Mesenchymal stem cell (in vitro differentiated cells and primary cell): ENCODE results near the gene TMEM150A.

Experiments
- DNase-seq: peaks from one replicate; pipeline ENCODE4 v3.0.0-alpha.2; 2013
- H2AFZ ChIP-seq: one replicate; pipeline ENCODE4 v1.6.1; 2013; ENCODE audit warnings: low read depth, mild to moderate bottlenecking, control low read depth, inconsistent platforms, low read length, moderate library complexity
- H2AK5ac ChIP-seq: 2 replicates; pipeline ENCODE4 v1.6.1; 2013; ENCODE audit warnings: low read length, moderate library complexity, mild to moderate bottlenecking, inconsistent platforms; ENCODE audit not compliant: severe bottlenecking
- H2BK120ac ChIP-seq: one replicate; pipeline ENCODE4 v1.6.1; 2013; ENCODE audit warnings: low read depth, mild to moderate bottlenecking, inconsistent platforms, low read length, moderate library complexity
- H2BK12ac ChIP-seq, 2 experiments: one replicate each; pipeline ENCODE4 v1.6.1; 2013; ENCODE audit warnings: inconsistent platforms in 2 of 2, low read length in 2 of 2, mild to moderate bottlenecking in 2 of 2, moderate library complexity in 2 of 2, control low read depth in 1 of 2
- H2BK15ac ChIP-seq: one replicate; pipeline ENCODE4 v1.6.1; 2013; ENCODE audit warnings: mild to moderate bottlenecking, low read depth, inconsistent platforms; ENCODE audit not compliant: poor library complexity, severe bottlenecking
- H2BK5ac ChIP-seq: 2 replicates; pipeline ENCODE4 v1.6.1; 2013; ENCODE audit warnings: low read depth, mild to moderate bottlenecking, low read length, control low read depth, inconsistent platforms; ENCODE audit not compliant: poor library complexity, severe bottlenecking
- H3K14ac ChIP-seq, 2 experiments: one replicate each; pipeline ENCODE4 v1.6.1; 2013; ENCODE audit warnings: inconsistent platforms in 2 of 2, low read length in 2 of 2, control low read depth in 1 of 2, mild to moderate bottlenecking in 1 of 2, moderate library complexity in 1 of 2
- H3K18ac ChIP-seq, 2 experiments: one replicate each; pipeline ENCODE4 v1.6.1; 2013; ENCODE audit warnings: inconsistent platforms in 2 of 2, low read length in 2 of 2, control low read depth in 1 of 2, low read depth in 1 of 2, mild to moderate bottlenecking in 1 of 2
- H3K23ac ChIP-seq, 2 experiments: one replicate each; pipeline ENCODE4 v1.6.1; 2013; ENCODE audit warnings: inconsistent platforms in 2 of 2, low read length in 2 of 2, mild to moderate bottlenecking in 2 of 2, moderate library complexity in 2 of 2, control low read depth in 1 of 2
- H3K27ac ChIP-seq: 2 replicates; pipeline ENCODE4 v1.5.1; 2013; ENCODE audit warnings: mild to moderate bottlenecking, moderate library complexity, low read length, control low read depth, inconsistent platforms; ENCODE audit not compliant: poor library complexity, severe bottlenecking
- H3K27me3 ChIP-seq, 2 experiments: 2 replicates each; pipeline versions ENCODE4 v1.6.1 to v1.7.0; 2013; ENCODE audit warnings: low read length in 2 of 2, mild to moderate bottlenecking in 2 of 2, moderate library complexity in 2 of 2, control low read depth in 1 of 2, inconsistent platforms in 1 of 2; ENCODE audit not compliant: control insufficient read depth in 1 of 2, insufficient read depth in 1 of 2
- H3K36me3 ChIP-seq, 2 experiments: 2 replicates each; pipeline versions ENCODE4 v1.6.1 to v1.7.0; 2013; ENCODE audit warnings: low read length in 2 of 2, control low read depth in 1 of 2, inconsistent platforms in 1 of 2, low read depth in 1 of 2, mild to moderate bottlenecking in 1 of 2; ENCODE audit not compliant: insufficient read depth in 2 of 2, control insufficient read depth in 1 of 2
- H3K4ac ChIP-seq, 2 experiments: one replicate each; pipeline ENCODE4 v1.6.1; 2013; ENCODE audit warnings: inconsistent platforms in 2 of 2, low read length in 2 of 2, mild to moderate bottlenecking in 2 of 2, moderate library complexity in 2 of 2, control low read depth in 1 of 2, low read depth in 1 of 2
- H3K4me1 ChIP-seq: 2 replicates; pipeline ENCODE4 v1.6.1; 2013; ENCODE audit warnings: low read depth, low read length, control low read depth; ENCODE audit not compliant: control insufficient read depth, insufficient read depth
- H3K4me2 ChIP-seq: 2 replicates; pipeline ENCODE4 v1.6.1; 2013; ENCODE audit warnings: low read length, mild to moderate bottlenecking, inconsistent platforms; ENCODE audit not compliant: poor library complexity, severe bottlenecking
- H3K4me3 ChIP-seq, 2 experiments: 2 replicates each; pipeline versions ENCODE4 v1.5.1 to v1.7.0; 2013; ENCODE audit warnings: low read length in 2 of 2, mild to moderate bottlenecking in 2 of 2, control low read depth in 1 of 2, low read depth in 1 of 2; ENCODE audit not compliant: insufficient read depth in 1 of 2
- H3K79me1 ChIP-seq: replicated peaks from 2 replicates; pipeline ENCODE4 v1.6.1; 2013; ENCODE audit warnings: mild to moderate bottlenecking, control low read depth, low read length, inconsistent platforms; ENCODE audit not compliant: poor library complexity, severe bottlenecking
- H3K9ac ChIP-seq: 2 replicates; pipeline ENCODE4 v1.7.0; 2013; ENCODE audit warnings: mild to moderate bottlenecking, low read length, moderate library complexity
- H3K9me3 ChIP-seq: 2 replicates; pipeline ENCODE4 v1.7.0; 2013; ENCODE audit warnings: mild to moderate bottlenecking, low read length; ENCODE audit not compliant: control insufficient read depth
- H4K8ac ChIP-seq: one replicate; pipeline ENCODE4 v1.6.1; 2013; ENCODE audit warnings: inconsistent platforms, mild to moderate bottlenecking, low read length, moderate library complexity
- H4K91ac ChIP-seq: one replicate; pipeline ENCODE4 v1.6.1; 2013; ENCODE audit warnings: mild to moderate bottlenecking, low read length, inconsistent platforms
- WGBS: methylation state at CpG from one replicate; pipeline ENCODE4 v1.1.7; 2013; ENCODE audit warnings: mixed read lengths; 5-methylcytosine and 5-hydroxymethylcytosine counted together

The TMEM150A gene

DNA sequence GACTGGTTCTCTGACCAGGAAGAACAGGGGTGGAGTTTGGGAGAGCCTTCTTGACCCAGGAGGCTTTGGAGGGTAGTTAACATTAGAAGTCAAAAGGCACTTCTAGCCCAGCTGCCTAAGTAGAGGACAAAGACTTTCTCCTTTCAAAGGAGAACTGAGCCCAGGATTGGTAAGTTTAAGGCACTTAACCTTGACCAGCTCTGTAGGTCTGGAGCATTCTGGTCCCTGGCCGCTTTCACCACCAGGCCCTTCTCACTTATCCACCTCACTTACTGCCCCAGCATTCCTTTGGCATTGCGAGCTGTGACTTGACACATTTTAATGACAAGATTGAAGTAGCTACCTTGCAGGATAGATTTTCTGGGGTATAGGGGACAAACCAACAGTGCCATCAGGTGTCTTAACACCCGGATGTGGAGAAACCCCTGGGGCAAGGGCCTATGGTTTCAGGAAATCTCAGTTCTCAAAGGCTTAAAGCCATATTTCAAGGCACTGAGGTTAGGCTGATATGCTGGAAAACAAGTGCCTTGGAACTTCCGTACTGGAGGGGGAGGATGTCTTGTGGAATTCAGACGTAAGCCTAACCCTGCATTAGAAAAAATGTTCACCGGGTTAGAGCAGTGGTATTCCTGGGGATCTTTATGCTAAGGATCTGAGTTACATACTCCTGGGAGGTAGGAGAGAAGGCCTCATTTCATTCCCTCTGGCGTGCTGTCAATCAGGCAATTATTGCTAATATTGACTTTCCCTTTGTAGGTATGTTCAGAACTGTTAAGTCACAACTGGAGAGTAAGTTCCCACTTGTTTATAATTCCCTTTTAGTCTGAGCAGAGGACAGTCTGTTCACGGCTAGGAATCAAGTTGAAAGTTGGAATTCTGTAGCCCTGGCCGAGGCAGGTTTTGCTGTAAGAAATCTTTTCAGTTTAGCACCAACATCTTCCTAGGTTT is 5.0 kb upstream of the TMEM150A start:
- no peak overlapping the region for H4K91ac ChIP-seq
- H3K4me1 ChIP-seq: peaks cover 21% of the 10 kb centered on the region
- no peak overlapping the region for H3K14ac ChIP-seq
- H3K23ac ChIP-seq: no peak overlapping the region
- H2BK5ac ChIP-seq: no peak overlapping the region
- H3K4ac ChIP-seq: no peak overlapping the region
- H4K8ac ChIP-seq: no peak overlapping the region
- H3K27ac ChIP-seq: no peak overlapping the region
- H2BK120ac ChIP-seq: no peak overlapping the region
- H2AFZ ChIP-seq: no peak overlapping the region
- no peaks in the 10 kb centered on the region for H3K27me3 ChIP-seq
- H3K18ac ChIP-seq: no peak overlapping the region
- peaks cover 18 to 42% of the 10 kb centered on the region in 2 experiments for H3K36me3 ChIP-seq
- no peak overlapping the region for H3K4me2 ChIP-seq
- H3K4me3 ChIP-seq: no peak overlapping the region
- peak overlapping the region; percentile 15 for H3K9ac ChIP-seq
- H2AK5ac ChIP-seq: peak overlapping the region; percentile 34
- H2BK15ac ChIP-seq: no peak overlapping the region
- H3K79me1 ChIP-seq: peaks cover 11% of the 10 kb centered on the region
- WGBS: 95% methylated on average over 9 of the region's 9 CpGs
- no peak for DNase-seq
- no peak overlapping the region for H2BK12ac ChIP-seq
- H3K9me3 ChIP-seq: no peaks in the 10 kb centered on the region

DNA sequence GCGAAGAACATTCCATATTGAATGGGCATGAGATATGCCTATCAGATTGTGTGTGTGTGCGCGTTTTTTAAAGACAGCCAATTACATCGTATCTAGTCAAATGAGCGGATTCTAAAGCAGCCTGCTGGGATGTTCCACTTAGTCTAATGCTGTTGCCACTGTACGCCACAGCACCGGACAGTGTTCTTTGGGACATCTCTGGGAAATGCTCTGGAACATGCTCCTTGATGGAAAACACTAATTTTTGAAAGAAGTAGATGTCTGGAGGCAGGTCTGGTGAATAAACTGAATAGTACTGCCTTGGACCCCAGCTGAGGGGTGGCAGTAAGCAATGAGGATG is 3.6 kb upstream of the TMEM150A start:
- no peak overlapping the region for H3K4me2 ChIP-seq
- H3K14ac ChIP-seq: no peak overlapping the region
- H3K4me3 ChIP-seq: no peak overlapping the region
- no peaks in the 10 kb centered on the region for H3K9me3 ChIP-seq
- H3K27me3 ChIP-seq: no peaks in the 10 kb centered on the region
- H4K91ac ChIP-seq: no peak overlapping the region
- H3K4me1 ChIP-seq: peaks cover 29% of the 10 kb centered on the region
- 86% methylated on average over 7 of the region's 7 CpGs for WGBS
- H3K36me3 ChIP-seq: peaks cover 19 to 42% of the 10 kb centered on the region in 2 experiments
- peak overlapping the region; percentile 76 for H3K27ac ChIP-seq
- no peak overlapping the region for H2BK15ac ChIP-seq
- peak overlapping the region in 1 of 2 experiments; percentile 37 for H2BK12ac ChIP-seq
- H2BK5ac ChIP-seq: no peak overlapping the region
- no peak overlapping the region for H4K8ac ChIP-seq
- H2AFZ ChIP-seq: no peak overlapping the region
- peak overlapping the region; percentile 7 for H3K9ac ChIP-seq
- no peak for DNase-seq
- peak overlapping the region; percentile 17 for H2AK5ac ChIP-seq
- H2BK120ac ChIP-seq: no peak overlapping the region
- peaks cover 21% of the 10 kb centered on the region for H3K79me1 ChIP-seq
- H3K4ac ChIP-seq: peak overlapping the region in 1 of 2 experiments; percentile 5
- no peak overlapping the region for H3K23ac ChIP-seq
- H3K18ac ChIP-seq: peak overlapping the region in 1 of 2 experiments; percentile 16

DNA sequence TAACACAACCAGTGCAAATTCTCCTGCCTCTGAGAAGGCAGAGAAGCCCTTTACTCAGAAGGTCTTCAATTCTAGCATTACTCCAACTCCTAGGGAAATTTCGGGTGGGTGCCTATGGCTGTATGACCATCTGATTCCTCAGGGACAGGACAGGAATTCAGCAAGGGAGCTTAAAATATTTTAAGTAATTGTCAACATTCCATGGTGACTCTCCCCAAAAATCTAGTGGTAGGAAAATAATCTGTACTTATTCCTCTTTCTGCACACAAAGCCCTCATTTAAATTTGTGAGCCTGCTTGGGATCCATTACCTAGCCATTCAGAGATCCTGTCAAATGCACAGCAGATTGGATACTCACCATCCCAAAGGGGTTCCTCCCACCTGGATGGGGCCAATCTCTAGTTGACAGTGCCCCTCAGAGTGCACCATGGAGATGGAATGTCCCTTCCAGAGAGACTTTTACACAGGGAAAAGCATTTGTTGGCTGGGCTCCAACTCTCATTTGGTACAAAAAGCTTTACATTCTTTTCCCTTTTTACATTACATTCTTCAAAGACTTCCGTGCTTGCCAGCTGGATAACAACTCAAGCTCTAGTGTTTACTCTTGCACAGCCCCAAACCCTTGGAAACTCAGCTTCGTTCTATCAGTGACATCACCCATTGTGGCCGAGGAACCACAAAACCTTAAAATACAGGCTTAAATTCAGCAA is 3.1 kb upstream of the TMEM150A start:
- no peak overlapping the region for H3K23ac ChIP-seq
- no peak overlapping the region for H3K18ac ChIP-seq
- no peak overlapping the region for H3K4ac ChIP-seq
- H3K9ac ChIP-seq: peak overlapping the region; percentile 2
- H2BK15ac ChIP-seq: no peak overlapping the region
- peak; percentile 84 for DNase-seq
- peaks cover 23 to 45% of the 10 kb centered on the region in 2 experiments for H3K36me3 ChIP-seq
- no peaks in the 10 kb centered on the region for H3K9me3 ChIP-seq
- no peak overlapping the region for H2BK120ac ChIP-seq
- peaks cover 30% of the 10 kb centered on the region for H3K4me1 ChIP-seq
- H3K4me3 ChIP-seq: peak overlapping the region in 1 of 2 experiments; percentile 2
- 16% methylated on average over 4 of the region's 4 CpGs for WGBS
- no peak overlapping the region for H4K8ac ChIP-seq
- H2AK5ac ChIP-seq: peak overlapping the region; percentile 33
- H3K27ac ChIP-seq: peak overlapping the region; percentile 76
- no peak overlapping the region for H3K4me2 ChIP-seq
- H2BK5ac ChIP-seq: no peak overlapping the region
- no peak overlapping the region for H2AFZ ChIP-seq
- no peak overlapping the region for H3K14ac ChIP-seq
- no peak overlapping the region for H2BK12ac ChIP-seq
- H4K91ac ChIP-seq: no peak overlapping the region
- no peaks in the 10 kb centered on the region for H3K27me3 ChIP-seq
- H3K79me1 ChIP-seq: peaks cover 22% of the 10 kb centered on the region
